ENCODE results near the gene ZNF518B. TPM values are rescaled to one million over a fixed set of nuclear protein-coding genes. Genes with fewer than 3 reads are reported as not detected.

ZNF518B gene
- total RNA-seq, 1 donor from 2014 or later = 67.3 TPM

DNA sequence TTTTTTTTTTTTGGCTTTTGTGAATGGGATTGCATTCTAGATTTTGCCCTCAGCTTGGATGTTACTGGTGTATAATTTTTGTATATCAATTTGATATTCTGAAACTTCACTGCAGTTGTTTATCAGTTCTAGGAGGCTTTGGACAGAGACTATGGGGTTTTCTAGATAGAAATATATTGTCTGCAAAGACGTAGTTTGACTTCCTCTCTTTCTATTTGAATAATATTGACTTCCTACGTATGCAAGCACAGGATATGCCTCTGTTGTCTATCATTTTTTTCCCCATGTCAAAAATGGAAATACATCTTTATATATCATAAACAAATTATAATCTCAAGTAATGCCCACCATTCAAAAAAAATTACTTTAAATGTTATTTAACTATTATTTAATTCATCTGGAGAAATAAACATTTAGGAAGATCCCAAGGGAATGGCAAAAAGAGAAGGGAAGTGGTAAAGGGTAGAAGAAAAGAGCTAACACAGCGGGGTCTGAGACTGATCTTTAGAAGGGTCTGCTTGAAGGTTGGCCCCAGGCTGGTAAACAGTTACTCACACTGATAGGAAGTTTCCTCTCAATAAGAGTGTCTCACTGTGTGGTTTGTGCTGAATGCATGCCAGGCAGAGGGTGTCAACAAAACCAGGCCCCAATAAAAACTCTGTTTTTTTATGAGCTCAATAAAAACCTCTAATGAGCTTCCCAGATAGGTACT, 35.7 kb downstream of the ZNF518B start:
- H3K9me3 Mint-ChIP-seq = peaks cover 21% of the 10 kb centered on the region
- no peak overlapping the region for H3K27ac Mint-ChIP-seq (ENCODE audit: unreplicated experiment)
- H3K4me1 Mint-ChIP-seq = no peaks in the 10 kb centered on the region
- no peak for DNase-seq (ENCODE audit: low read depth, low spot score)
- TF ChIP-seq, protein P1, sequence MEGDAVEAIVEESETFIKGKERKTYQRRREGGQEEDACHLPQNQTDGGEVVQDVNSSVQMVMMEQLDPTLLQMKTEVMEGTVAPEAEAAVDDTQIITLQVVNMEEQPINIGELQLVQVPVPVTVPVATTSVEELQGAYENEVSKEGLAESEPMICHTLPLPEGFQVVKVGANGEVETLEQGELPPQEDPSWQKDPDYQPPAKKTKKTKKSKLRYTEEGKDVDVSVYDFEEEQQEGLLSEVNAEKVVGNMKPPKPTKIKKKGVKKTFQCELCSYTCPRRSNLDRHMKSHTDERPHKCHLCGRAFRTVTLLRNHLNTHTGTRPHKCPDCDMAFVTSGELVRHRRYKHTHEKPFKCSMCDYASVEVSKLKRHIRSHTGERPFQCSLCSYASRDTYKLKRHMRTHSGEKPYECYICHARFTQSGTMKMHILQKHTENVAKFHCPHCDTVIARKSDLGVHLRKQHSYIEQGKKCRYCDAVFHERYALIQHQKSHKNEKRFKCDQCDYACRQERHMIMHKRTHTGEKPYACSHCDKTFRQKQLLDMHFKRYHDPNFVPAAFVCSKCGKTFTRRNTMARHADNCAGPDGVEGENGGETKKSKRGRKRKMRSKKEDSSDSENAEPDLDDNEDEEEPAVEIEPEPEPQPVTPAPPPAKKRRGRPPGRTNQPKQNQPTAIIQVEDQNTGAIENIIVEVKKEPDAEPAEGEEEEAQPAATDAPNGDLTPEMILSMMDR (conservative IDR thresholded peaks at IDR 0.05) = no peak
- H3K36me3 Mint-ChIP-seq (ENCODE audit: low read depth) = peaks cover 13% of the 10 kb centered on the region
- H3K27me3 Mint-ChIP-seq (ENCODE audit: low read depth) = no peaks in the 10 kb centered on the region
- no peak overlapping the region for H3K4me3 Mint-ChIP-seq

- DNase-seq (ENCODE audit: low read depth, low spot score) = no peak
- Mint-ChIP-seq H3K4me1 (no peaks in the 10 kb centered on the region), H3K4me3 (no peak overlapping the region)
Observed at GRCh38 chr4:10417740-10418139, 39.5 kb downstream of the ZNF518B start.

DNA sequence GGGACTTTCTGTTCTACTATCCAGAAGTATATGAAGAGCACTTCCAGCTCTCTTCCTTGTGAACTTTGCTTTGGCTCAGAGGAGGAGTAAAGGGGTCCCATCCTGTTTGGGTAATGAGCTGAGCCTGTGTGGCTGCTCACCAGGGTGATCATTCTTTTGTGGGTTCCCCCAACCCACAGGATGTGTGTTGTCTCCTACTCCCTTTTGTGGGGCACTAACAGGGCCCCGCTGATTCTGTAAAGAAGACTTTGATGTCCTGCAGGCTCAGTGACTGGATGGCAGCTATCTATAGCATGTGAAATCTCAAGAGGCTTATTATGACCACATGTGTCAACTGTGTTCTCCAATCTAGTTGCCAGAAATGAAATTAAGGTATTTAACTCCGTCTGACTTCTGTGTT, 40.8 kb downstream of the ZNF518B start:
- no peaks in the 10 kb centered on the region for H3K4me1 Mint-ChIP-seq
- no peak for DNase-seq (ENCODE audit: low read depth, low spot score)
- H3K27me3 Mint-ChIP-seq (ENCODE audit: low read depth) = no peaks in the 10 kb centered on the region
- H3K36me3 Mint-ChIP-seq (ENCODE audit: low read depth) = peaks cover 3% of the 10 kb centered on the region
- TF ChIP-seq, protein P1 (conservative IDR thresholded peaks at IDR 0.05) = no peak
- H3K27ac Mint-ChIP-seq (ENCODE audit: unreplicated experiment) = no peak overlapping the region
- H3K4me3 Mint-ChIP-seq = no peak overlapping the region
- peaks cover 7% of the 10 kb centered on the region for H3K9me3 Mint-ChIP-seq

More at GRCh38 chr4:10417740-10418139, 39.5 kb downstream of the ZNF518B start:
- no peak overlapping the region for H3K27ac Mint-ChIP-seq (ENCODE audit: unreplicated experiment)
- TF ChIP-seq, protein P1 (conservative IDR thresholded peaks at IDR 0.05) = no peak
- H3K36me3 Mint-ChIP-seq (ENCODE audit: low read depth) = peaks cover 3% of the 10 kb centered on the region
- peaks cover 10% of the 10 kb centered on the region for H3K9me3 Mint-ChIP-seq
- no peaks in the 10 kb centered on the region for H3K27me3 Mint-ChIP-seq (ENCODE audit: low read depth)

DNA sequence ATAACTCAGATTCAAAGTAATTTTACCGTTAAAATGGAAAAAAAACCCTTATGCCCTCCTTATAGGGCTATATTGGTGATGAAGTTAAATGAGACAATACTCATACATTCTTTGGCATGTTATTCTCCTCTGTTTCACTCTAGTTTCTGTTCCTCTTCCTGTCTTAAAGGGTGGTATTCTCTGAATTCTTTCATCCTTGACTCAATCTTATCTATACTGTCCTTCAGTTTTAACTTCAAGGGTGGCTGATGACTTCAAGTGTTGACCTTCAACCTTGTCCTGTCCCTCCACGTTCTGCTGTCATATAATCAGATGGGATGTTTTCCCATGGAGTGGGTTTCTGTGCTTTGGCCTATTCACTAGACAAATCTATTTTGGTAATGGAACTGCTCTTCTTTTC, 44.0 kb downstream of the ZNF518B start:
- Mint-ChIP-seq H3K4me3 (no peak overlapping the region), H3K27ac (ENCODE audit: unreplicated experiment) (no peak overlapping the region), H3K9me3 (peaks cover 6% of the 10 kb centered on the region), H3K36me3 (ENCODE audit: low read depth) (no peaks in the 10 kb centered on the region), H3K4me1 (peaks cover 11% of the 10 kb centered on the region), H3K27me3 (ENCODE audit: low read depth) (no peaks in the 10 kb centered on the region)
- TF ChIP-seq, protein P1 (conservative IDR thresholded peaks at IDR 0.05) = no peak
- no peak for DNase-seq (ENCODE audit: low read depth, low spot score)

DNA sequence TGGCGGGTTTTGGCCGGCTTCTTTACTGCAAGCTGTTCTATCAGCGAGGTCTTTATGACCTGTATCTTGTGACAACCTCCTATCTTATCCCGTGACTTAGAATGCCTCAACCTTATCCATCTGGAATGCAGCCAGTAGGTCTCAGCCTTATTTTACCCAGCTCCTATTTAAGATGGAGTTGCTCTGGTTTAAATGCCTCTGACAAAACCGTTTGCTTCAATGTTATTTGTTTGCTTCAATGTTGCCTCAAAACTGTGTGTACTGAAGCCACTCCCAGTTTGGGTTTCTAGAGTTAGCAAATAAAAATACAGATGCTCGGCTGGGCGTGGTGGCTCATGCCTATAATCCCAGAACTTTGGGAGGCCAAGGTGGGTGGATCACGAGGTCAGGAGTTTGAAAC, 51.6 kb downstream of the ZNF518B start:
- DNase-seq (ENCODE audit: low read depth, low spot score) = no peak
- TF ChIP-seq, protein P1 (conservative IDR thresholded peaks at IDR 0.05) = no peak
- H3K4me3 Mint-ChIP-seq = no peak overlapping the region
- no peak overlapping the region for H3K27ac Mint-ChIP-seq (ENCODE audit: unreplicated experiment)
- no peaks in the 10 kb centered on the region for H3K36me3 Mint-ChIP-seq (ENCODE audit: low read depth)
- no peaks in the 10 kb centered on the region for H3K27me3 Mint-ChIP-seq (ENCODE audit: low read depth)
- H3K9me3 Mint-ChIP-seq = peaks cover 2% of the 10 kb centered on the region
- peaks cover 15% of the 10 kb centered on the region for H3K4me1 Mint-ChIP-seq
